T-cell (primary cell): Measurements from ENCODE around the gene SMIM17. TPM values are rescaled to one million over a fixed set of nuclear protein-coding genes. Genes with fewer than 3 reads are reported as not detected.

Experiments used
- total RNA-seq, 35 experiments: library from RNA in 6 of 35; stranded (reverse) in 6 of 35; fragments of 120-200 nt in 1 of 35; gene quantifications; one replicate each; pipeline versions ENCODE4 v1.2.1 to v1.2.4 and lab custom pipeline; 2013 to 2026

The SMIM17 gene
- total RNA-seq, 5 donors from 2014 or later (not counting 1 experiment from before 2014, with no cell fraction given), result not detected

Other genes with a start within 250 kb of the SMIM17 start
- 1 to 10 TPM; 1.6 to 7.9 (median 6.0) TPM for gene ZNF582, start 249.6 kb upstream of the SMIM17 start, total RNA-seq
- gene ZNF583, start 238.8 kb upstream of the SMIM17 start, total RNA-seq, result 10 to 100 TPM in 1 of 5 donors, 1 to 10 TPM in 4; 3.3 to 10.7 (median 7.8) TPM
- gene ZNF667, start 165.8 kb upstream of the SMIM17 start, total RNA-seq, result 1 to 10 TPM in 4 of 5 donors, under 1 TPM in 1; 0.56 to 5.2 (median 1.8) TPM
- 1 to 10 TPM; 1.4 to 3.5 (median 2.2) TPM for gene ZNF471, start 135.3 kb upstream of the SMIM17 start, total RNA-seq
- 10 to 100 TPM in 2 of 5 donors, 1 to 10 TPM in 3; 4.2 to 12.2 (median 9.8) TPM for gene ZFP28, start 104.2 kb upstream of the SMIM17 start, total RNA-seq
- gene ZNF470, start 75.7 kb upstream of the SMIM17 start, total RNA-seq, result 1 to 10 TPM; 1.5 to 7.2 (median 5.8) TPM
- 10 to 100 TPM in 1 of 5 donors, 1 to 10 TPM in 4; 5.1 to 10.4 (median 9.3) TPM for gene ZNF71, start 47.9 kb upstream of the SMIM17 start, total RNA-seq
- 10 to 100 TPM in 1 of 5 donors, 1 to 10 TPM in 2, under 1 TPM in 2; 0.28 to 11.7 (median 4.0) TPM for gene ZNF835, start 28.6 kb downstream of the SMIM17 start, total RNA-seq
- 1 to 10 TPM in 1 of 5 donors, under 1 TPM in 3, not detected in 1; 0.09 to 1.5 (median 0.49) TPM for gene PEG3, start 197.6 kb downstream of the SMIM17 start, total RNA-seq
- gene ZIM2, start 197.6 kb downstream of the SMIM17 start, total RNA-seq, result not detected